Measurements from ENCODE around the gene MAP3K7CL. TPM values are rescaled to one million over a fixed set of nuclear protein-coding genes. Genes with fewer than 3 reads are reported as not detected.

The MAP3K7CL gene
- total and polyA plus RNA-seq, 4 donors, result 1.4 to 3.5 (median 3.1) TPM

GRCh38 chr21:29187944-29188343, 57.5 kb downstream of the MAP3K7CL start (continued):
- TF ChIP-seq FOXA2 (IDR thresholded peaks at IDR 0.05), result no peak
- TF ChIP-seq NR2F2 (IDR thresholded peaks at IDR 0.05), result no peak
- TF ChIP-seq HNF4A (conservative IDR thresholded peaks at IDR 0.05), result peak; percentile 79 to 83
- peak; percentile 18 to 50 for TF ChIP-seq RAD21 (IDR thresholded peaks at IDR 0.05)
- TF ChIP-seq EGR1 (IDR thresholded peaks at IDR 0.05; ENCODE audit: low read depth in 2 of 2), result no peak
- peak; percentile 79 to 82 for TF ChIP-seq RXRA (IDR thresholded peaks at IDR 0.05)

- 95% methylated on average over 2 of the region's 2 CpGs for WGBS
- Histone ChIP-seq H3K27ac (ENCODE audit: low read depth in 1 of 2, low read length in 2 of 2) (peak overlapping the region in 1 of 2 donors; percentile 55), H3K4me3 (ENCODE audit: low read depth in 1 of 3, low read length in 3 of 3) (no peak overlapping the region), H3K4me1 (ENCODE audit: control insufficient read depth in 4 of 4, insufficient read depth in 4 of 4, low read length in 3 of 4) (peaks cover 11 to 71% (median 21%) of the 10 kb centered on the region in 4 donors), H3K27me3 (ENCODE audit: control insufficient read depth in 4 of 4, insufficient read depth in 4 of 4, low read length in 3 of 4) (no peaks in the 10 kb centered on the region), H3K9me3 (ENCODE audit: control insufficient read depth in 4 of 4, low read length in 3 of 4) (no peaks in the 10 kb centered on the region), H3K36me3 (ENCODE audit: control insufficient read depth in 4 of 4, insufficient read depth in 3 of 4, low read depth in 1 of 4, low read length in 3 of 4) (no peaks in the 10 kb centered on the region), H3K9ac (ENCODE audit: low read depth in 1 of 2, low read length in 2 of 2) (no peak overlapping the region)
- no peak for DNase-seq (ENCODE audit: low spot score)
- TF ChIP-seq SP1 (IDR thresholded peaks at IDR 0.05), result no peak
- TF ChIP-seq FOXA2 (IDR thresholded peaks at IDR 0.05), result no peak
- no peak for TF ChIP-seq MAX (IDR thresholded peaks at IDR 0.05)
- TF ChIP-seq HNF4A (conservative IDR thresholded peaks at IDR 0.05), result no peak
- TF ChIP-seq CTCF (IDR thresholded peaks at IDR 0.05; ENCODE audit: low read depth, low read length, missing input control), result no peak
- TF ChIP-seq RAD21 (IDR thresholded peaks at IDR 0.05), result no peak
- no peak for TF ChIP-seq RXRA (IDR thresholded peaks at IDR 0.05)
- no peak for TF ChIP-seq EGR1 (IDR thresholded peaks at IDR 0.05; ENCODE audit: low read depth in 2 of 2)
- no peak for TF ChIP-seq YY1 (IDR thresholded peaks at IDR 0.05)
- TF ChIP-seq ATF3 (IDR thresholded peaks at IDR 0.05), result no peak
- no peak for TF ChIP-seq NR2F2 (IDR thresholded peaks at IDR 0.05)
- no peak for TF ChIP-seq HNF4G (IDR thresholded peaks at IDR 0.05)
- no peak for TF ChIP-seq JUND (IDR thresholded peaks at IDR 0.05)
- TF ChIP-seq REST (IDR thresholded peaks at IDR 0.05), result no peak
- no peak for TF ChIP-seq TAF1 (conservative IDR thresholded peaks at IDR 0.05)
- TF ChIP-seq ZBTB33 (IDR thresholded peaks at IDR 0.05), result no peak
- no peak for TF ChIP-seq GABPA (IDR thresholded peaks at IDR 0.05 in 1 of 2, conservative IDR thresholded peaks at IDR 0.05 in 1 of 2)
- TF ChIP-seq FOXA1 (IDR thresholded peaks at IDR 0.05), result no peak
Measured at GRCh38 chr21:29189353-29189752, 58.9 kb downstream of the MAP3K7CL start.
